Measurements from ENCODE around the gene ABHD12. TPM values are rescaled to one million over a fixed set of nuclear protein-coding genes. Genes with fewer than 3 reads are reported as not detected.

ABHD12 gene
- polyA plus RNA-seq, 1 experiment, result 25.0 TPM

DNA sequence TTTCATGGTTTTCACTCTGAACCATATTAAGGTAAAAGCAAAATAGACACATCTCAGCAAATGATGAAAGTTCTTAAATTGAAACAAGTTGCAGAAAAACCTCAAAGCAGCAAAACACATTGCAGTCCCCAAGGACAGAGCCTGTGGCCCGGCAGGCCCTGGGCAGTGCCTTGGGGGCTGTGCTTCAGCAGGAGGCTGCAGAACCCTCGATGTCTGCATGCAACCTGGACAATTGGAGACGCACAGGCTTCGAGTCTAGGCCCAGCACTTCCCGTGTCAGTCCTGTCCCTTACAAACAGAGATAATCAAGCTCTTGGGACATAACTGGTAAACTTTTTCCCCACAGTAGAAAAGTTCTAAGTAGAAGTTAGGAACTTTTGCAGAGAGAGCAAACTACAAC lies 133.5 kb downstream of the ABHD12 start:
- TF ChIP-seq, protein P1, sequence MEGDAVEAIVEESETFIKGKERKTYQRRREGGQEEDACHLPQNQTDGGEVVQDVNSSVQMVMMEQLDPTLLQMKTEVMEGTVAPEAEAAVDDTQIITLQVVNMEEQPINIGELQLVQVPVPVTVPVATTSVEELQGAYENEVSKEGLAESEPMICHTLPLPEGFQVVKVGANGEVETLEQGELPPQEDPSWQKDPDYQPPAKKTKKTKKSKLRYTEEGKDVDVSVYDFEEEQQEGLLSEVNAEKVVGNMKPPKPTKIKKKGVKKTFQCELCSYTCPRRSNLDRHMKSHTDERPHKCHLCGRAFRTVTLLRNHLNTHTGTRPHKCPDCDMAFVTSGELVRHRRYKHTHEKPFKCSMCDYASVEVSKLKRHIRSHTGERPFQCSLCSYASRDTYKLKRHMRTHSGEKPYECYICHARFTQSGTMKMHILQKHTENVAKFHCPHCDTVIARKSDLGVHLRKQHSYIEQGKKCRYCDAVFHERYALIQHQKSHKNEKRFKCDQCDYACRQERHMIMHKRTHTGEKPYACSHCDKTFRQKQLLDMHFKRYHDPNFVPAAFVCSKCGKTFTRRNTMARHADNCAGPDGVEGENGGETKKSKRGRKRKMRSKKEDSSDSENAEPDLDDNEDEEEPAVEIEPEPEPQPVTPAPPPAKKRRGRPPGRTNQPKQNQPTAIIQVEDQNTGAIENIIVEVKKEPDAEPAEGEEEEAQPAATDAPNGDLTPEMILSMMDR (IDR thresholded peaks at IDR 0.05; ENCODE audit: insufficient read depth, low read depth, low read length), result no peak
- POLR2A ChIA-PET, result no interaction called here
- DNase-seq (ENCODE audit: low read depth), result no peak
- CTCF ChIA-PET, result interaction anchor here (0.7 kb wide), 1 partner anchor 142 kb away, joined by 3 read pairs; no protein-coding TSS in a partner anchor
- peaks cover 11% of the 10 kb centered on the region for H3K36me3 ChIP-seq (ENCODE audit: control insufficient read depth, insufficient read depth, low read length)
- H3K4me3 ChIP-seq (ENCODE audit: low read depth, low read length), result no peak overlapping the region
- H3K27me3 ChIP-seq (ENCODE audit: control insufficient read depth, insufficient read depth, low read length), result no peaks in the 10 kb centered on the region

DNA sequence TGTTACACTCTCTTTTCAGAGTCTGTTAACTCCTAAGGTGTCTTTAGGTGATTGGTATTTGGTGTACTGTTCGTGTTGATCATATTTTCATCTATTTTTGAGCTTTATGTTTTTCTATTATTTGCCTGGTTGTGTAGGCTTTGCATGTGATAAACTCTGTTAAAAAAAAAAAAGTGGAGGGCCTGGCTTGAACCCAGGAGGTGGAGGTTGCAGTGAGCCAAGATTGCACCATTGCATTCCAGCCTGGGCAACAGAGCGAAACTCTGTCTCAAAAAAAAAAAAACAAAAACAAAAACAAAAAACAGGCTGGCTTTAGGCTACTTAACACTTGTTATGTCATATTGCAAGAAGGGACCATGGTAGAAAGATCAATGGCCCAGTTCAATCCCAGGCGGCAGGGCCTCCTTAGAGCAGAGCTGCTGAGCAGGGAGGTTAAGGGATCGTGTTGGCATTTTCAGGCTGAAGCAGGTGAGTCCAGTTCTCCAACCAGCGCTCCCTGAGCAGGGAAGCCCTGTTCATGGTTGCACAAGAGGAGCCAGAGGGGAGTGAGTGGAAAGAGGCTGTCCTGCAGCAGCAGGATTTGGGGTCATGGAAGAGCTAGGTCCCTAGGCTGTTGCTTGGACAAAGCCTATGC lies 134.3 kb downstream of the ABHD12 start:
- H3K4me3 ChIP-seq (ENCODE audit: low read depth, low read length), result no peak overlapping the region
- no peak for DNase-seq (ENCODE audit: low read depth)
- ChIA-PET POLR2A (no interaction called here), CTCF (interaction anchor here (1.4 kb wide), 1 partner anchor 142 kb away, joined by 4 read pairs; no protein-coding TSS in a partner anchor)
- TF ChIP-seq, protein P1 (IDR thresholded peaks at IDR 0.05; ENCODE audit: insufficient read depth, low read depth, low read length), result no peak
- peaks cover 11% of the 10 kb centered on the region for H3K36me3 ChIP-seq (ENCODE audit: control insufficient read depth, insufficient read depth, low read length)
- H3K27me3 ChIP-seq (ENCODE audit: control insufficient read depth, insufficient read depth, low read length), result no peaks in the 10 kb centered on the region

DNA sequence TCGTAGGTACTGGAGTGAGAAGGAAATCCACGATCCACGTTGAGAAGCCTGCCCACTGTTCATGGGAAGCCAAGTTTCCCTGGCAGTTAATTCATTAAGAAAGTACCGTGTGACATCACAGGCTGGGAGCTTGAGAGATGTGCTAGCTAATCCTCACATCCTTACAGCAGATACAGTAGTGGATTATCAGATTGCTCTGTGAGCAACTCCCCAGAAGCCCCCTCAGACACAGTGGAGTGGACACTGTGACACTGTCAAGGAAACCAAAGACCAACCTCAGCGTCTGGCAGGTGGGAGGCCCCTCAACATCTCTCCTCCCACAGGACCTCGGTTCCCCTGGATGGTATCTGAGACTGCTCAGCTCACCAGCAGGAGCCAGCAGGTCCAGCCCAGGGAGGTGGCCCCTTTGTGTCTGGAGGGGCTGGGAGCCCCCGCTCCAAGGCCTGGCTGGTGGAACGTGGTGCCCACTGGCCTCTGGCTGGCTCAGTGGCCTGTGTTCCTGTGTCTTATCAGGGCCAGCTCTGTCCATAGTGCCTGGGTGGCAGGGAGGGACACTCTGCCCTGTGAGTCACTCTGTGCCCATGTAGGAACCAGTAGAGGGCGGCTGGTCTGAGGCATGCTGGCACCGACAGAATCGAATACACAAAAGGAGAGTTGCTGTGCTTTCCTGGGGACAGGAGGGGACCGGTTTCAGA lies 135.5 kb downstream of the ABHD12 start:
- Histone ChIP-seq H3K36me3 (ENCODE audit: control insufficient read depth, insufficient read depth, low read length) (peaks cover 9% of the 10 kb centered on the region), H3K4me3 (ENCODE audit: low read depth, low read length) (no peak overlapping the region), H3K27me3 (ENCODE audit: control insufficient read depth, insufficient read depth, low read length) (no peaks in the 10 kb centered on the region)
- TF ChIP-seq, protein P1 (IDR thresholded peaks at IDR 0.05; ENCODE audit: insufficient read depth, low read depth, low read length), result no peak
- ChIA-PET POLR2A (no interaction called here), CTCF (interaction anchor here (1.4 kb wide), 1 partner anchor 144 kb away, joined by 4 read pairs; no protein-coding TSS in a partner anchor)
- no peak for DNase-seq (ENCODE audit: low read depth)

DNA sequence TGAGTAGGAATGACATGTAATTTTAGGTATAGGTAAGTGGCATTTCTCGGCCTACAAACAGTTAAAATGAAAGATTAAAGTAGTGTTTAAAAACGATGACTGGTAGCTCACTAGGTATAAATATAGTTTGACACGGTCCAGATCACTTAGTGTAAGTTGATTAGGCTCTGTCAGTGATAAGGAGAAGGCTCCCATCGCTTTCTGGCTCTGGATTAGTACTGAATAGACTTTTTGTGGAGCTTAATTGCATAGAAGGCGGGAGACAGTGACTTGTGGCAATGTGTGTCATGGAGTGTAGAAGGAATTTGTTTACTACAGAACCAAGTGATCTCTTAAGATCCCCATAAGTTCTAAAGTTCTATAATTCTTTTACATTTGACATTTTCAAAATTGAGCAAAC lies 136.1 kb downstream of the ABHD12 start:
- Histone ChIP-seq H3K4me3 (ENCODE audit: low read depth, low read length) (no peak overlapping the region), H3K27me3 (ENCODE audit: control insufficient read depth, insufficient read depth, low read length) (no peaks in the 10 kb centered on the region), H3K36me3 (ENCODE audit: control insufficient read depth, insufficient read depth, low read length) (peaks cover 6% of the 10 kb centered on the region)
- DNase-seq (ENCODE audit: low read depth), result no peak
- POLR2A ChIA-PET, result no interaction called here
- CTCF ChIA-PET, result no interaction called here
- TF ChIP-seq, protein P1 (IDR thresholded peaks at IDR 0.05; ENCODE audit: insufficient read depth, low read depth, low read length), result no peak

- Histone ChIP-seq H3K4me3 (ENCODE audit: low read depth, low read length) (no peak overlapping the region), H3K27me3 (ENCODE audit: control insufficient read depth, insufficient read depth, low read length) (no peaks in the 10 kb centered on the region), H3K36me3 (ENCODE audit: control insufficient read depth, insufficient read depth, low read length) (peaks cover 6% of the 10 kb centered on the region)
- TF ChIP-seq, protein P1 (IDR thresholded peaks at IDR 0.05; ENCODE audit: insufficient read depth, low read depth, low read length), result no peak
- ChIA-PET CTCF (no interaction called here), POLR2A (no interaction called here)
- DNase-seq (ENCODE audit: low read depth), result no peak
Measured at GRCh38 chr20:25253606-25254275, 136.9 kb downstream of the ABHD12 start.

Measured in BJ (cell line).